Measurements from ENCODE around the gene CALCOCO2.
"Not testable (repeated sequence)": the region's sequence is repeated elsewhere in the genome, so short reads cannot be mapped to it uniquely, and the experiment has no call there.

CALCOCO2 gene

GRCh38 chr17:48830840-48831548 is at the start of gene CALCOCO2:
CALCOCO2 (plus strand) TSS chr17:48831035; CDS start chr17:48841708, 10,673 bp downstream.
- DNase-seq: peak; percentile 99

- no peak for DNase-seq
Measured at GRCh38 chr17:48787828-48788227, 43.0 kb upstream of the CALCOCO2 start.

- DNase-seq: no peak
Measured at GRCh38 chr17:48790607-48791127, 40.2 kb upstream of the CALCOCO2 start.

GRCh38 chr17:48791128-48792032 is 39.5 kb upstream of the CALCOCO2 start:
- peak; percentile 89 for DNase-seq

GRCh38 chr17:48792033-48792798 is 38.6 kb upstream of the CALCOCO2 start:
- no peak for DNase-seq

- no peak for DNase-seq
Measured at GRCh38 chr17:48795444-48796162, 35.2 kb upstream of the CALCOCO2 start.

- DNase-seq: not testable (repeated sequence)
Measured at GRCh38 chr17:48796163-48796522, 34.7 kb upstream of the CALCOCO2 start.

GRCh38 chr17:48799069-48799723 is 31.6 kb upstream of the CALCOCO2 start:
- no peak for DNase-seq

- peak; percentile 24 for DNase-seq
Measured at GRCh38 chr17:48800626-48801217, 30.1 kb upstream of the CALCOCO2 start.

- peak; percentile 63 for DNase-seq
Measured at GRCh38 chr17:48804936-48805411, 25.9 kb upstream of the CALCOCO2 start.

- DNase-seq: no peak
Measured at GRCh38 chr17:48809182-48809581, 21.7 kb upstream of the CALCOCO2 start.

- no peak for DNase-seq
Measured at GRCh38 chr17:48812001-48812400, 18.8 kb upstream of the CALCOCO2 start.

- DNase-seq: peak; percentile 70
Measured at GRCh38 chr17:48814504-48814903, 16.3 kb upstream of the CALCOCO2 start.

GRCh38 chr17:48815311-48815710 is 15.5 kb upstream of the CALCOCO2 start:
- no peak for DNase-seq

GRCh38 chr17:48816438-48816773 is 14.4 kb upstream of the CALCOCO2 start:
- no peak for DNase-seq

- peak; percentile 23 for DNase-seq
Measured at GRCh38 chr17:48816774-48817590, 13.9 kb upstream of the CALCOCO2 start, which contains the start of gene TTLL6. TTLL6 (minus strand) TSS chr17:48817229; CDS start chr17:48817072, 157 bp downstream.

- no peak for DNase-seq
Measured at GRCh38 chr17:48818361-48818841, 12.4 kb upstream of the CALCOCO2 start.

- no peak for DNase-seq
Measured at GRCh38 chr17:48819466-48819865, 11.4 kb upstream of the CALCOCO2 start.

GRCh38 chr17:48820936-48821335 is 9.9 kb upstream of the CALCOCO2 start:
- not testable (repeated sequence) for DNase-seq
